ENCODE measurements around the gene GAPDH.

GRCh38 chr12:6494968-6495367 lies 39.3 kb upstream of the GAPDH start:
- TF ChIP-seq CTCF (IDR thresholded peaks at IDR 0.05) = no peak
- TF ChIP-seq POLR2A (IDR thresholded peaks at IDR 0.05) = no peak

All from body of pancreas (tissue), 4 donors.